ENCODE results near the gene MYMK.

DNA sequence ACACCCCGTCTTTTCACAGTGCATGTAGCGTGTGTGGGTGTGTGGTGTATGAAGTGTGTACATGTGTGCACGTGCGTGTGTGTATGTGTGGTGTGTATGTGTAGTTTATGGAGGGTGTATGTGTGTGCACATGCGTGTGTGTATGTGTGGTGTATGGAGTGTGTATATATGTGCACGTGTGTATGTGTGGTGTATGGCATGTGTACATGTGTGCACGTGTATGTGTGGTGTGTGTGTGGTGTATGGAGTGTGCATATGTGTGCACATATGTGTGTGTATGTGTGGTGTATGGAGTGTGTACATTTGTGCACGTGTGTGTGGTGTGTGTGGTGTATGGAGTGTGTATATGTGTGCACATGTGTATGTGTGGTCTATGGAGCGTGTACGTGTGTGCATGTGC lies 13.2 kb downstream of the MYMK start:
- TF ChIP-seq, protein P1, sequence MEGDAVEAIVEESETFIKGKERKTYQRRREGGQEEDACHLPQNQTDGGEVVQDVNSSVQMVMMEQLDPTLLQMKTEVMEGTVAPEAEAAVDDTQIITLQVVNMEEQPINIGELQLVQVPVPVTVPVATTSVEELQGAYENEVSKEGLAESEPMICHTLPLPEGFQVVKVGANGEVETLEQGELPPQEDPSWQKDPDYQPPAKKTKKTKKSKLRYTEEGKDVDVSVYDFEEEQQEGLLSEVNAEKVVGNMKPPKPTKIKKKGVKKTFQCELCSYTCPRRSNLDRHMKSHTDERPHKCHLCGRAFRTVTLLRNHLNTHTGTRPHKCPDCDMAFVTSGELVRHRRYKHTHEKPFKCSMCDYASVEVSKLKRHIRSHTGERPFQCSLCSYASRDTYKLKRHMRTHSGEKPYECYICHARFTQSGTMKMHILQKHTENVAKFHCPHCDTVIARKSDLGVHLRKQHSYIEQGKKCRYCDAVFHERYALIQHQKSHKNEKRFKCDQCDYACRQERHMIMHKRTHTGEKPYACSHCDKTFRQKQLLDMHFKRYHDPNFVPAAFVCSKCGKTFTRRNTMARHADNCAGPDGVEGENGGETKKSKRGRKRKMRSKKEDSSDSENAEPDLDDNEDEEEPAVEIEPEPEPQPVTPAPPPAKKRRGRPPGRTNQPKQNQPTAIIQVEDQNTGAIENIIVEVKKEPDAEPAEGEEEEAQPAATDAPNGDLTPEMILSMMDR (IDR thresholded peaks at IDR 0.05): no peak
- TF ChIP-seq POLR2A (IDR thresholded peaks at IDR 0.05): no peak
